Fibroblast of skin of right quadriceps (primary cell): ENCODE data around the gene ADGRF5.

Source experiments
- DNase-seq: peaks from one replicate; pipeline ENCODE4 v3.0.0-alpha.2; 2013

The ADGRF5 gene

DNA sequence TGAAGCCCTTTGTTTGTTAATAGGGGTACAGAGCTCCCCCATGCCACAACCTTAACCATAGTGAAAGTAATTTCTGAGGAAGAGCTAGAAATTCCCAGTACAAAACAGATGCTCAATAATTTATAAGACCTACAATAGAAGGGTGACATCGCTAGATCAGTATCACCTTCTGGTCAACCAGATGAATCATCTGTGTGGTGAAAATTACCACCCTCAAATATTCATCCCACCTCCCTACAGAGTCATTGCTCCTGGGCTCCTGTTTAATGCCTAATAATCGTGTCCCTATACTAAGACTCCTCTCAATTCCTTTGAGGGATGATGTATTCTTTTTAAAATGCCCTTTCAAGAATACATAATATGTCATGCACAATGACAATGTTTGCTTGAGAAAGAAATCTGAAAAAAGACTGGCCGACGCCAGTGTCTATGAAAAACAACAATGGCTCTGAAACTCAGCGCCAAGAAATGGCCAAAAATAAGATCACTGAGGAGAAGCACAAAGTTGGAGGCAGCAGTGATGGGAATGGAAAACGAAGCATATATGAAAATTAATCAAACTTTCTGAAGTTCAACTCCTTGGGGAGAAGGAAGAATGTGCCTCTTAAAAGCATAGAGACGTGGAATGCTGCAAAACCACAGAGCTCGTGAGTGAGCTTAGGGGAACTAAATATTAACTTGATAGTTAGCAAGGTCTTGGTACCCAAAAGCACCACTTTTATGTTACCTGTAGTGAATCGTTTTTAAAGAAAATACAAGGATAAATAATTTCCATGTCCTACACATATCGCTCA lies 11.0 kb upstream of the ADGRF5 start:
- DNase-seq, result peak; percentile 35

DNA sequence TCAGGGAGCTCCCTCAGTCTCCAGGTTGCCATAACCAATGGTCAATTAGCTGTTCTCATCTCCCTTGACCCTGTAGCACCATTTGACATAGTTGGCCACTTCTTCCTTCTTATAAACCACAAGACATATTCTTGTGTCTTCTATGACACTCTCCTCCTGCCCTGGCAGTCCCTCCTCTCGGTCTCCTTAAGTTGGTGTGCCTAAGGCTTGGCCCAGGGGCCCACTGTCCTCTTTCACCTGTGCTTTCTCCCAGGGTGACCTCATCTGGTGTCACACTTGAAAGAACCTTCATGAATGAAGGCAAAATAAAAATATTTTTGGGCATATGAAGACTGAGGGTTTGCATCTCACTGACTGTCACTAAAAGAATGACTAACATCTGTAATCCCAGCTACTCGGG lies 9.7 kb upstream of the ADGRF5 start:
- no peak for DNase-seq

DNA sequence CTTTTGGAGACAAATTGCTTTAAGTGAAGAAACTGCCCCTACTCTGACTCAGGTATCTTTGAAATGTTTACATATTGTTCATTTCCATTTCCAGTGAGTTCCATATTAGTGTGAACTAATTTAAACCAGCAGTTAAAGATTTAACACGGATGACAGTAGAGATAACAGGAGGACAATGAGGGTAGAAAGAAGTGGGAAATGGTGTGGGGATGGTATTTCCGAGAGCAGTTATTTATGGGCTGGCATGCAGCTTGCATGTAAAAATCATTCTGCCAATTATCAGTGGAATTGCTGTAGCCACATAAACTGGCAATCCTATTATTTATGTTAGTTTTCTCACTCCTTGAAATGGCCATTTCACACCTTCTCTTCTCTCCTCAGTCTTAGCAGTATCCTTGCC lies 8.6 kb upstream of the ADGRF5 start:
- DNase-seq, result no peak

DNA sequence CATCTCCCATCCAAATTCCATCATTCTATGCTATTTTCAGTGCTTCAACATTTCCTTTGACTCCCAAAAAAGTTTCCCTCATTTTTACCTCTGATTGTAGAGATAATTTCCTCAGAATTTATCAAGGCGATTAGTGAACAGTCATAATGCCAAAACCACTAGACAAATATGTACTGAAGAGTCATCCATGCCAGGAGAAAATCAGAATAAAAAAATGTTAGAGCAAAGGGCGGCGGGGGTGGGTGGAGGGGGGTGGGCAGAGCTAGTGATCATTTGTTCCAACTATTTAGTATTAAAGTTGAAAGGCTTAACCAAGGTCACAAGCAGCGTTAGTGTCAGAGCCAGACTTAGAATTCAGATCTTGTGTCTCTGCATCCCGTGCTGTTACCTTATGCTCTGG lies 5.3 kb upstream of the ADGRF5 start:
- DNase-seq, result no peak

- DNase-seq, result no peak
Measured at GRCh38 chr6:46926481-46926880, 4.7 kb upstream of the ADGRF5 start.

GRCh38 chr6:46925563-46926253 lies 4.0 kb upstream of the ADGRF5 start:
- DNase-seq, result peak; percentile 54

GRCh38 chr6:46923476-46923875 lies 1.7 kb upstream of the ADGRF5 start:
- DNase-seq, result no peak

DNA sequence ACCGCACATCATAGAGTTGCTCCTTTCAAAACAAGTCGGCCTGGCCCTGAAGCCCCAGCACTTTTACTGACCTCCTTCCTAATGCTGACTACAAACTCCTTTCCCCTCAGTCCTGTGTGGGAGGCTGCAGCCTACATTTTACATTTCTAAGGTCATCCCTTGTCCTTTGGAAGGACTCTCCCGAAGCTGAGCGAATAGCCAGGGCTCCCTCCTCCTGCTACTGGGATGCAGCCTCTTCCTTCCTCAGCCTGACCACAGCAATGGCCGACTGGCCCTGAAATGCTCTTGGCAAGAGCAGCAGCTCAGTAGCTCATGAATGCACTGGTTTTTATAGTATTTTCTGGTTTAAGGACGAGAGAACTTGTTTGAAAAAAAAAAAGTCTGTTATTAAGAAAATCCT lies 679 bp downstream of the ADGRF5 start:
- DNase-seq, result no peak

- DNase-seq, result no peak
Measured at GRCh38 chr6:46918806-46919205, 2.9 kb downstream of the ADGRF5 start.

DNA sequence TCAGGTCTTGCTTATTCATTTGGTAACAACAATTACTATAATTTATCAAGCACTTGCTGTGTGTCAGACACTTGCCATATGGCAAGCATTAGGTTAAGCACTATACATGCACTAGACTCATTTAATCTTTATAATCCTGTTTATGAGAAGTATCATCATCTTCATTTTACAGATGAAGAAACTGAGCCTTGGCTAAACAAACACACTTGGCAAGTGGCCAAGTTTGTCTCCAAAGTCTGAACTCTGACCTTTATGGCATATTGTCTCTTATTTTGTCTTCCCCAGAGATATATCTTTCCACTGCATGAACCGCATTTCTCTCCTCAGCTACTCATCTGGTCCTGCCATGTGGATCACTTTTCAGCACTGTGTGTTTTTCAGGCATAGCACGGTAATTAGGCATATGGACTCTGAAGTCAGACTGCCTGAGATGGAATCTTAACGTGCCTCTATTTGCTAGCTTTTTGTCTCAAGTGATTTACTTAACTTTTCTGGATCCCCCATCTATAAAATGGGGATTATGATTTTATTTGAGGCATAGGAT lies 4.7 kb downstream of the ADGRF5 start:
- DNase-seq, result no peak

GRCh38 chr6:46915866-46916265 lies 5.9 kb downstream of the ADGRF5 start:
- DNase-seq, result no peak

GRCh38 chr6:46915380-46915779 lies 6.4 kb downstream of the ADGRF5 start:
- no peak for DNase-seq

- no peak for DNase-seq
Measured at GRCh38 chr6:46914279-46914810, 7.4 kb downstream of the ADGRF5 start.

- no peak for DNase-seq
Measured at GRCh38 chr6:46909371-46909770, 12.4 kb downstream of the ADGRF5 start.

DNA sequence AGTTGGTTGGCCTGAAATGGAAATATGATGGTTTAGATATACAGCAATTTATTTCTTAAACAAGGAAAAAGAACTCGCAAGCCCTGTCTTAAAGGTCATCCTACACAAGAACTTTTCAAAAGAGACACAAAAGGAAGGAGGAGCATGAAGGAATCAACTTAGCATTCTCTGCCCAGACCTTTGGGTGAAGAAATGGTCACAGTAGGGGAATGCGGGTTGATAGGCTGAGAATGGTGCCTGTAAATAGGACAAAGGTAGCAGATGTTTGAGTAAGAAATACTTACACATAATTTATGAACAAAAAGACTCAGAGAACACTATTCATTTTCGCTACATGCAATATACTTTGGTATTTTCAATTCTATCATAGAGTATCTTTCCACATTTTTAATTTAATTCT lies 15.0 kb downstream of the ADGRF5 start:
- no peak for DNase-seq

GRCh38 chr6:46904117-46904516 lies 17.6 kb downstream of the ADGRF5 start:
- no peak for DNase-seq

GRCh38 chr6:46903175-46903574 lies 18.6 kb downstream of the ADGRF5 start:
- no peak for DNase-seq

DNA sequence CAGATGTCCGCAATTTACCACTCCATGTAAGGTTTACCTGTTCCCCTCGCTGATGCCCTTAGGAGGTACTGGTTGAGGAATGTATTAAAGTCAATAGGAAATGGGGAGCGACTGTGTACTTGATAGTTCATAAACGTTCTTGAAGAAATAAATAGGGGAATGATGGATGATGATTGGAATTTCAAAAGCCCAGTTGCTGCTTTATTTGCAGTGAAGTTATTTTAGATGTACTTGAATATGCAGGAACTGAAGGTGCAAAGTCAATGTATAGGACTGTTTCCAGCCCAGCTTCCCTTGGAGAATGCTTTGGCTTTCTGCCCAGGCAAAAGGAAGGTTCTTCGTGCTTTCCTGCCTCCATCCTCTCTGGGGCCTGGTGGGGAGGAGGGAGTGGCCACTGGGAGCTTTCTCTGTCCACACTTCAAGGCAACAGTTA lies 19.8 kb downstream of the ADGRF5 start:
- no peak for DNase-seq

GRCh38 chr6:46900266-46900665 lies 21.5 kb downstream of the ADGRF5 start:
- DNase-seq, result no peak

- no peak for DNase-seq
Measured at GRCh38 chr6:46899659-46900058, 22.1 kb downstream of the ADGRF5 start.

GRCh38 chr6:46898006-46898405 lies 23.7 kb downstream of the ADGRF5 start:
- DNase-seq, result no peak

- no peak for DNase-seq
Measured at GRCh38 chr6:46896871-46897270, 24.9 kb downstream of the ADGRF5 start.

DNA sequence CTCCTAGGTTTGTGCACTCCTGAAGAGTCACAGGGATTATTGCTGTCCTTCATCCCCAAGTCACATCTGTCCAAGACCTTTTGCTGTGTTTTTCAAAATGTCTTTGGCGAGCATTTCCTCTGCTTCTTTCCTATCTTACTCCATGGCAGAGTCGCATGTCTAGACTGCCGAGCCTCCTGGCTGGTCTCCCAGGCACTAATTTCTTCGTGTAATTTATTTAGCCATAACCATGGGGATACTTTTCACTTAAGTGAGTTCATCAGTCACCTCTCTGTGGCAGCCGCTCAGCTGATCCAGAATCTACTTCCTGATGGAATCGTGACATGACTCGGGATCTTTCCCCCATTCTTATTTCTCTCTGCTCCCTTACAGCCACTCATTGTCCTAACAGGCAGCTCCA lies 25.8 kb downstream of the ADGRF5 start:
- DNase-seq, result no peak

DNA sequence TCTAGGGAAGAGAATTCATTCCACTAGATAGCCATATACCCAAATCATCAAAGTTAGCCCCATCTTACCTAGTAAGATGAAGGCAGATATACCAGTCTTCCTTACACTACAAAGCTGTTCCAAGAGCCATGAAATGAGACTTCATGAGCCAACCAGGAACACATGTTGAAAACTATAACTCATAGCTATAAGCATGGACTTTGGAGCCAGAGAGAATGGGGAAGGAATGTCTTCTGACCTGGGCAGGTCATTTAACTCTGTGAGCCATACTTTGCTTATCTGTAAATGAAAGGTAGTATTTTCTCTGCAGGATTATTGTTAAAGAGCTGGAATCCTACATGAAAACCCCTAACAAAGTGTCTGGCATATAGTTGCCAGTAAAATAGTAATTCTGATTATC lies 27.3 kb downstream of the ADGRF5 start:
- no peak for DNase-seq
